Hair follicular keratinocyte (primary cell): Measurements from ENCODE around the gene PPP1R2C. TPM values are rescaled to one million over a fixed set of nuclear protein-coding genes. Genes with fewer than 3 reads are reported as not detected.

ENCODE experiments used
- total RNA-seq: library from RNA; depleted of rRNA; stranded (reverse); fragments of >200 nt; gene quantifications from 2 replicates; pipeline ENCODE4 v1.2.3, GENCODE V29; 2015

PPP1R2C gene
- total RNA-seq, result not detected in 2 replicates

GRCh38 chrX:42778096-42778495 lies at the start of gene PPP1R2C:
TSS of gene PPP1R2C (minus strand) at chrX:42778163. CDS start at chrX:42778079, 84 bp downstream.

